CD14-positive monocyte (primary cell): ENCODE results near the gene MPDU1. TPM values are rescaled to one million over a fixed set of nuclear protein-coding genes. Genes with fewer than 3 reads are reported as not detected.

ENCODE experiments used
- DNase-seq, 3 donors: peaks; one replicate each; pipeline ENCODE4 v3.0.0-alpha.2; 2011 to 2022
- H2AFZ ChIP-seq: 2 replicates; pipeline ENCODE4 v1.6.0; 2012; ENCODE audit warnings: mild to moderate bottlenecking, low read depth, low read length, inconsistent platforms; ENCODE audit not compliant: insufficient read depth, poor library complexity, severe bottlenecking
- H3K27ac ChIP-seq, 2 donors: 1 replicate in 1 of 2; 2 replicates in 1 of 2; pipeline ENCODE4 v1.5.1; 2012 to 2013; ENCODE audit warnings: low read length in 2 of 2, control low read depth in 1 of 2, inconsistent platforms in 1 of 2, low read depth in 1 of 2, mild to moderate bottlenecking in 1 of 2
- H3K27me3 ChIP-seq, 2 donors: one replicate each; pipeline versions ENCODE4 v1.6.0 to v1.6.1; 2011 to 2013; ENCODE audit warnings: low read length in 2 of 2; ENCODE audit not compliant: control insufficient read depth in 2 of 2, insufficient read depth in 2 of 2
- H3K36me3 ChIP-seq, 2 donors: replicated peaks in 1 of 2; 1 replicate in 1 of 2; 2 replicates in 1 of 2; pipeline versions ENCODE4 v1.5.1 to v1.6.1; 2012 to 2013; ENCODE audit warnings: low read length in 2 of 2, control low read depth in 1 of 2, inconsistent platforms in 1 of 2, mild to moderate bottlenecking in 1 of 2; ENCODE audit not compliant: insufficient read depth in 2 of 2, control insufficient read depth in 1 of 2
- H3K4me1 ChIP-seq, 2 donors: 1 replicate in 1 of 2; 2 replicates in 1 of 2; pipeline versions ENCODE4 v1.5.1 to v1.6.1; 2012 to 2013; ENCODE audit warnings: low read length in 2 of 2, control low read depth in 1 of 2, inconsistent platforms in 1 of 2, mild to moderate bottlenecking in 1 of 2, moderate library complexity in 1 of 2; ENCODE audit not compliant: insufficient read depth in 2 of 2, control insufficient read depth in 1 of 2
- H3K4me2 ChIP-seq: replicated peaks from 2 replicates; pipeline ENCODE3; 2012; ENCODE audit warnings: low read length, moderate library complexity, mild to moderate bottlenecking; ENCODE audit not compliant: poor library complexity, severe bottlenecking; ENCODE audit errors: extremely low read depth
- H3K4me3 ChIP-seq, 3 experiments: fragments of 200-600 bp in 1 of 3; sonication (generic) in 1 of 3; replicated peaks in 1 of 3; 1 replicate in 2 of 3; 2 replicates in 1 of 3; pipeline ENCODE4 v1.5.1; 2011 to 2013; ENCODE audit warnings: low read length in 3 of 3, mild to moderate bottlenecking in 3 of 3, control low read depth in 2 of 3, low read depth in 2 of 3, inconsistent platforms in 1 of 3, moderate library complexity in 1 of 3
- H3K79me2 ChIP-seq: 2 replicates; pipeline ENCODE4 v1.6.0; 2012; ENCODE audit warnings: mild to moderate bottlenecking, control low read depth, inconsistent platforms, low read length, moderate library complexity; ENCODE audit not compliant: insufficient read depth
- H3K9ac ChIP-seq: 2 replicates; pipeline ENCODE4 v1.6.0; 2017; ENCODE audit warnings: low read length, mild to moderate bottlenecking; ENCODE audit not compliant: insufficient read depth, poor library complexity, severe bottlenecking
- H3K9me3 ChIP-seq, 2 donors: replicated peaks in 1 of 2; 1 replicate in 1 of 2; 2 replicates in 1 of 2; pipeline versions ENCODE4 v1.5.1 to v1.6.1; 2012 to 2013; ENCODE audit warnings: low read length in 2 of 2, control low read depth in 1 of 2; ENCODE audit not compliant: control insufficient read depth in 1 of 2, insufficient read depth in 1 of 2
- H4K20me1 ChIP-seq: 2 replicates; pipeline ENCODE4 v1.6.0; 2012; ENCODE audit warnings: mild to moderate bottlenecking, low read length, control low read depth, moderate library complexity; ENCODE audit not compliant: insufficient read depth
- H3K27ac Mint-ChIP-seq, 7 donors: one replicate each; pipeline ENCODE4 v1.8.0; 2020; ENCODE audit warnings: mild to moderate bottlenecking in 7 of 7, mixed read lengths in 7 of 7, moderate library complexity in 6 of 7, inconsistent platforms in 2 of 7
- H3K27me3 Mint-ChIP-seq, 3 donors: one replicate each; pipeline ENCODE4 v1.8.0; 2021 to 2022; ENCODE audit warnings: low read depth in 3 of 3, mild to moderate bottlenecking in 3 of 3, mixed read lengths in 3 of 3, moderate library complexity in 3 of 3, inconsistent platforms in 1 of 3
- H3K36me3 Mint-ChIP-seq, 2 donors: one replicate each; pipeline ENCODE4 v1.8.0; 2020; ENCODE audit warnings: mixed read lengths in 2 of 2, inconsistent platforms in 1 of 2, mild to moderate bottlenecking in 1 of 2
- H3K4me1 Mint-ChIP-seq: one replicate; pipeline ENCODE4 v1.8.0; 2020; ENCODE audit warnings: mild to moderate bottlenecking, mixed read lengths
- H3K4me3 Mint-ChIP-seq, 2 donors: one replicate each; pipeline ENCODE4 v1.8.0; 2020; ENCODE audit warnings: mild to moderate bottlenecking in 2 of 2, mixed read lengths in 2 of 2, moderate library complexity in 1 of 2
- H3K9me3 Mint-ChIP-seq, 7 donors: one replicate each; pipeline ENCODE4 v1.8.0; 2020 to 2022; ENCODE audit warnings: mixed read lengths in 7 of 7, mild to moderate bottlenecking in 6 of 7, moderate library complexity in 6 of 7, inconsistent platforms in 2 of 7
- WGBS: methylation state at CpG from one replicate; pipeline ENCODE4 v1.1.5; 2013; ENCODE audit warnings: missing lambda C conversion rate; ENCODE audit not compliant: insufficient coverage; 5-methylcytosine and 5-hydroxymethylcytosine counted together
- intact Hi-C, 2 donors: fragments of 100-400 bp; cut with micrococcal nuclease; formaldehyde crosslinking; loops; one replicate each; pipeline versions ENCODE4 v1.15.0 to v1.15.1; 2023
- polyA plus RNA-seq, 3 donors: library from polyadenylated mRNA; depleted of rRNA in 1 of 3; unstranded in 2 of 3; stranded (reverse) in 1 of 3; fragments of 300-500 nt in 2 of 3; fragments of >200 nt in 1 of 3; fragmentation: Illumina TruSeq in 2 of 3; gene quantifications; 1 replicate in 2 of 3; 2 replicates in 1 of 3; pipeline ENCODE4 v1.2.3, GENCODE V29; 2012 to 2021
- TF ChIP-seq, protein P1 (sequence below): fragments of 200-600 bp; IDR thresholded peaks from one replicate; pipeline ENCODE4 v1.8.0; 2022; ENCODE audit warnings: antibody characterized with exemption, mild to moderate bottlenecking

The MPDU1 gene
- polyA plus RNA-seq, 3 donors = 100 to 107 (median 103) TPM

DNA sequence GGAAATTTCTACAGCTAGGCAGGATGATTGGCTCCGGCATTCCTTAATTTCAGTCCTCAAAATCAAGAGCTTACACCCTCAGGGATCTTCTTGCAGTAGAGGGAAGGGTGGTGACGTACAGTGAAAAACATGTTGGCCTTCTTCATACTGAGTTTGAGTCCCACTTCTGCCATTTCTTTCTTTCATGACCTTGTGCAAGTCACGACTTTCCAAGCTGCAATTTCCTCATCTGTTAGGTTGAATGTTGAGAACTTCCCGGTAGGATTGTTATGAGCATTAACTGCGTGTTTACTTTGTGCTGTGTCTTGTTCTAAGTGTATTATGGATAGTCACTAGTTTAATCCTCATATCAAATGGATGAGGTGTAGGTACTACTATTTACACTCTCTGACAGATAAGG lies 14.1 kb upstream of the MPDU1 start:
- Histone ChIP-seq H3K4me3 (no peak overlapping the region), H3K4me2 (no peak overlapping the region), H4K20me1 (peaks cover 24% of the 10 kb centered on the region), H3K4me1 (peaks cover 16 to 20% of the 10 kb centered on the region in 2 donors), H3K9ac (no peak overlapping the region), H3K9me3 (no peaks in the 10 kb centered on the region), H3K27me3 (no peaks in the 10 kb centered on the region), H2AFZ (no peak overlapping the region), H3K79me2 (peaks cover 79% of the 10 kb centered on the region), H3K27ac (no peak overlapping the region), H3K36me3 (peaks cover 60 to 76% of the 10 kb centered on the region in 2 donors)
- peak in 1 of 3 donors; percentile 2 for DNase-seq
- Mint-ChIP-seq H3K4me3 (no peak overlapping the region), H3K36me3 (peaks cover 68 to 84% of the 10 kb centered on the region in 2 donors), H3K4me1 (peaks cover 22% of the 10 kb centered on the region), H3K27ac (peak overlapping the region in 2 of 7 donors; percentile 2 to 47), H3K9me3 (peaks cover 0 to 4% (median 0%) of the 10 kb centered on the region in 7 donors), H3K27me3 (peaks cover 0 to 2% (median 2%) of the 10 kb centered on the region in 3 donors)
- 100% methylated on average over 1 of the region's 5 CpGs for whole genome bisulfite sequencing
- intact Hi-C loops = loop anchor here (10.0 kb wide), 3 partner anchors 135 to 315 kb away; partner anchors contain the start of genes CTDNEP1 (in 1 of the 2), ELP5 (in 1 of the 2), FGF11 (in 1 of the 2) and KCTD11 (in 1 of the 2)
- TF ChIP-seq, protein P1, sequence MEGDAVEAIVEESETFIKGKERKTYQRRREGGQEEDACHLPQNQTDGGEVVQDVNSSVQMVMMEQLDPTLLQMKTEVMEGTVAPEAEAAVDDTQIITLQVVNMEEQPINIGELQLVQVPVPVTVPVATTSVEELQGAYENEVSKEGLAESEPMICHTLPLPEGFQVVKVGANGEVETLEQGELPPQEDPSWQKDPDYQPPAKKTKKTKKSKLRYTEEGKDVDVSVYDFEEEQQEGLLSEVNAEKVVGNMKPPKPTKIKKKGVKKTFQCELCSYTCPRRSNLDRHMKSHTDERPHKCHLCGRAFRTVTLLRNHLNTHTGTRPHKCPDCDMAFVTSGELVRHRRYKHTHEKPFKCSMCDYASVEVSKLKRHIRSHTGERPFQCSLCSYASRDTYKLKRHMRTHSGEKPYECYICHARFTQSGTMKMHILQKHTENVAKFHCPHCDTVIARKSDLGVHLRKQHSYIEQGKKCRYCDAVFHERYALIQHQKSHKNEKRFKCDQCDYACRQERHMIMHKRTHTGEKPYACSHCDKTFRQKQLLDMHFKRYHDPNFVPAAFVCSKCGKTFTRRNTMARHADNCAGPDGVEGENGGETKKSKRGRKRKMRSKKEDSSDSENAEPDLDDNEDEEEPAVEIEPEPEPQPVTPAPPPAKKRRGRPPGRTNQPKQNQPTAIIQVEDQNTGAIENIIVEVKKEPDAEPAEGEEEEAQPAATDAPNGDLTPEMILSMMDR = no peak

DNA sequence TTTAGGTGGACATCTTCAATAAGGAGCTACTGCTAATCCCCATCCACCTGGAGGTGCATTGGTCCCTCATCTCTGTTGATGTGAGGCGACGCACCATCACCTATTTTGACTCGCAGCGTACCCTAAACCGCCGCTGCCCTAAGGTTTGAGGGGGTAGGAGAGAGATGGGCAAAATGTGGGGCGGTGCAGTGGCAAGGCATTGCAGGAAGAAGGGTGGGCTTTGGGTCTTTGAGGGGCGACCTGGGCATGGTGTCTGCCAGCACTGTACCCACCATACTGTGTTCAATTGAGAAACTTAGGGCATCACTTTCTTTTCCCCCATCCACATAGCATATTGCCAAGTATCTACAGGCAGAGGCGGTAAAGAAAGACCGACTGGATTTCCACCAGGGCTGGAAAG lies 13.3 kb upstream of the MPDU1 start:
- H3K4me2 ChIP-seq = no peak overlapping the region
- Mint-ChIP-seq H3K27ac (peak overlapping the region in 2 of 7 donors; percentile 25 to 89), H3K9me3 (peaks cover 0 to 4% (median 0%) of the 10 kb centered on the region in 7 donors), H3K27me3 (peaks cover 0 to 3% (median 2%) of the 10 kb centered on the region in 3 donors), H3K36me3 (peaks cover 69 to 84% of the 10 kb centered on the region in 2 donors), H3K4me3 (no peak overlapping the region), H3K4me1 (peaks cover 30% of the 10 kb centered on the region)
- H3K36me3 ChIP-seq = peaks cover 60 to 76% of the 10 kb centered on the region in 2 donors
- 97% methylated on average over 5 of the region's 10 CpGs for WGBS
- peaks cover 23 to 28% of the 10 kb centered on the region in 2 donors for H3K4me1 ChIP-seq
- no peak overlapping the region for H3K9ac ChIP-seq
- TF ChIP-seq, protein P1 = no peak
- H3K27me3 ChIP-seq = no peaks in the 10 kb centered on the region
- H3K27ac ChIP-seq = no peak overlapping the region
- peaks cover 31% of the 10 kb centered on the region for H4K20me1 ChIP-seq
- DNase-seq = no peak
- no peak overlapping the region for H2AFZ ChIP-seq
- H3K9me3 ChIP-seq = no peaks in the 10 kb centered on the region
- intact Hi-C loops = loop anchor here (5.0 to 10.0 kb wide), 3 partner anchors 88 to 246 kb away; partner anchors contain the start of genes NEURL4 (in 1 of the 2), POLR2A (in 1 of the 2), SLC35G6 (in 1 of the 2) and TP53 (in 1 of the 2)
- H3K4me3 ChIP-seq = no peak overlapping the region
- peaks cover 79% of the 10 kb centered on the region for H3K79me2 ChIP-seq
